C4-2B (cell line): ENCODE measurements around the gene SIDT1.

ENCODE experiments used
- H3K27ac ChIP-seq: fragments of 450-650 bp; 2 replicates; pipeline ENCODE4 v1.5.1; 2017
- ZFX ChIP-seq: fragments of 450-650 bp; IDR thresholded peaks from 2 replicates; pipeline ENCODE4 v1.6.1; 2017
- TF ChIP-seq, protein P1 (sequence below): fragments of 450-650 bp; conservative IDR thresholded peaks from 2 replicates; pipeline ENCODE4 v1.5.1; 2017; ENCODE audit warnings: mild to moderate bottlenecking

Gene SIDT1

DNA sequence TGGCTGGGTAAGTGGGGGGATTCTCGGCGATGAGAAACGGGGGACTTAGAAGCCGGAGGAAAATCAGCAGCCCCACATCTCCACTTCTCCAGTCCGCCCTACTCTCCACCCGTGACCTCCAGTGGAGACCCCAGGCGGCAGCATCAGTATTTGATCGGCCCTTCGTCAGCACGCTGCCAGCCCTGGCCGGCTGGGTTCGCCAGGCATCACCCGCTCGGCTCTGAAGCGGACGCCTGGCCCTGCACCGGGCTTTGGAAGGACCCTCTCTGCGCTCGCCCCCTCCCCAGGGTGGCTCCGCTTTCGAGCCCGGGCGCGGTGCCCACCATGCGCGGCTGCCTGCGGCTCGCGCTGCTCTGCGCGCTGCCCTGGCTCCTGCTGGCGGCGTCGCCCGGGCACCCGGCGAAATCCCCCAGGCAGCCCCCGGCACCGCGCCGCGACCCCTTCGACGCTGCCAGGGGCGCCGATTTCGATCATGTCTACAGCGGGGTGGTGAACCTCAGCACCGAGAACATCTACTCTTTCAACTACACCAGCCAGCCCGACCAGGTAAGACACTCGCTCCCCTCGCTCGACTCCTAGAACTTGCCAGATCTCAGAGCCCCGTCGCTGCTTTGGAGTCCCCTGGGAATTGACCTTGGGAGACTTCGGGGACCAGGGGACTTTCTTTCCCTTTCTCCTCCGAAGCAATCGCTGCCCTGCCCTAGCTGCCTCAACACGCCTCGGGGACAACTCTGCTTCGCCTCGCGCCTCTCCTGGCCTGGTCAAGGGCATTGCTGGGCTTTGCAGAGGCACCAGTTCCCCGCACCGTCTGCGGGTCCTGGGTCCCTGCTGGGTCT, 561 bp downstream of the SIDT1 start:
- H3K27ac ChIP-seq: peak overlapping the region; percentile 26; the same call in 1 of the 2 replicates

DNA sequence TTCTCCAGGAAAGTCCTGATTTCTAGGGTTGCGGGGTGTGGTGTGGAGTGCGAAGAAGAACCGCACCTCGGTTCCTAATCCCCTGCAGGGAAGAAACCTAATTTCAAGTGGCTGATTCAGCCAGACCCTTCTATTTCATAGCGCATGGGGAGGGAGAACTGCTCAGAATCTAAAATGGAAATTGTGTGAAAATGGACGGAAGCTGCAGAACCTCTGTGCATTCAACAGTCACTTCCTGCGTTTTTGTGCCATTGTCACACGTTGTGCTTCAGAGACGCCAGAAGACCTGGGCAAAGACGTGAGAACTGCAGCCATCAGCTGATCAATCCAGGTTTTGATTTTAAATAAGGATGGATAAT, 1.2 kb downstream of the SIDT1 start:
- TF ChIP-seq, protein P1, sequence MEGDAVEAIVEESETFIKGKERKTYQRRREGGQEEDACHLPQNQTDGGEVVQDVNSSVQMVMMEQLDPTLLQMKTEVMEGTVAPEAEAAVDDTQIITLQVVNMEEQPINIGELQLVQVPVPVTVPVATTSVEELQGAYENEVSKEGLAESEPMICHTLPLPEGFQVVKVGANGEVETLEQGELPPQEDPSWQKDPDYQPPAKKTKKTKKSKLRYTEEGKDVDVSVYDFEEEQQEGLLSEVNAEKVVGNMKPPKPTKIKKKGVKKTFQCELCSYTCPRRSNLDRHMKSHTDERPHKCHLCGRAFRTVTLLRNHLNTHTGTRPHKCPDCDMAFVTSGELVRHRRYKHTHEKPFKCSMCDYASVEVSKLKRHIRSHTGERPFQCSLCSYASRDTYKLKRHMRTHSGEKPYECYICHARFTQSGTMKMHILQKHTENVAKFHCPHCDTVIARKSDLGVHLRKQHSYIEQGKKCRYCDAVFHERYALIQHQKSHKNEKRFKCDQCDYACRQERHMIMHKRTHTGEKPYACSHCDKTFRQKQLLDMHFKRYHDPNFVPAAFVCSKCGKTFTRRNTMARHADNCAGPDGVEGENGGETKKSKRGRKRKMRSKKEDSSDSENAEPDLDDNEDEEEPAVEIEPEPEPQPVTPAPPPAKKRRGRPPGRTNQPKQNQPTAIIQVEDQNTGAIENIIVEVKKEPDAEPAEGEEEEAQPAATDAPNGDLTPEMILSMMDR: no peak
- no peak for TF ChIP-seq ZFX
- H3K27ac ChIP-seq: no peak overlapping the region; the same call in 1 of the 2 replicates

More for the DNA sequence above, 561 bp downstream of the SIDT1 start:
- TF ChIP-seq, protein P1: peak; percentile 20
- no peak for TF ChIP-seq ZFX

- H3K27ac ChIP-seq: no peak overlapping the region
- TF ChIP-seq, protein P1: no peak
- no peak for TF ChIP-seq ZFX
These were observed 2.0 kb downstream of the SIDT1 start for GRCh38 chr3:113534365-113534764.

DNA sequence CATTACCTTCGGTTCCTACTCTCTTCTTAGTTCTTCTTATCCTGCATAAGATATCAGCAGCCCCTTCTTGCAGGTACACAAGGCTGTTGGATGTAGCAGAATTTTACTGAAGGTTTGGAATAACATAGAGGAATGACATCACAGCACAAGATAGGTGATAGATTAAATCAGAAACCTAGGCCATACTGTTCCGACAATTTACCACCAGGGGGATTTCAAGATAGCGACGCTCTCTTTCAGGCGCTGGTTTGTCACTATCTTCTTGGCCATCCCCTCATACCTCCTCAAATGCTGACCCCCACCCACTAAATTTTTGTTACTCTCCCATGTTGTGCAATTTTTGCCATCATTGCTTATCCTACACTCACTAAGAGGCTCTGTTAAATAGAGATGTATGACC, 3.5 kb downstream of the SIDT1 start:
- peak overlapping the region; percentile 71; the same call in 1 of the 2 replicates for H3K27ac ChIP-seq
- TF ChIP-seq, protein P1: peak; percentile 35
- TF ChIP-seq ZFX: no peak

- peak overlapping the region; percentile 71; the same call in 1 of the 2 replicates for H3K27ac ChIP-seq
- TF ChIP-seq, protein P1: no peak
- TF ChIP-seq ZFX: no peak
These were observed 4.3 kb downstream of the SIDT1 start for GRCh38 chr3:113536627-113537101.

DNA sequence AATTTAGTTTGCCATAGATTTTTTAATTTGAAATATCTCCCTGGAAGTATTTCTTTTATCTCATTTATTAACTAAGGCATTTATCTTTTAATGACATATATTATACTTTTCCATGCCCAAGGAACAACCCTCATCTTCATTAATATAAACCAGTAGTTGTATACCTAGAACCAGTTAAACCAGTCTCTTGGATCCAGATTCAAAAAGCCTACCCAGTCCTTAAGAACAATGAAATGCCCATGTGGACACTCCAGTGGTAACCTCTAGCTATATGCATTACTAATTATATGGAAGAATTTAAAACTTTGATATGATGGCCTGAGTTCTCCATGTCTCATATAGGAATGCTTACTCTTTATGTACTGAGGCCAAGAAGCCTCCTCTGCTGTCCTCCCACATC, 4.8 kb downstream of the SIDT1 start:
- TF ChIP-seq, protein P1: no peak
- no peak for TF ChIP-seq ZFX
- H3K27ac ChIP-seq: peak overlapping the region; percentile 93

DNA sequence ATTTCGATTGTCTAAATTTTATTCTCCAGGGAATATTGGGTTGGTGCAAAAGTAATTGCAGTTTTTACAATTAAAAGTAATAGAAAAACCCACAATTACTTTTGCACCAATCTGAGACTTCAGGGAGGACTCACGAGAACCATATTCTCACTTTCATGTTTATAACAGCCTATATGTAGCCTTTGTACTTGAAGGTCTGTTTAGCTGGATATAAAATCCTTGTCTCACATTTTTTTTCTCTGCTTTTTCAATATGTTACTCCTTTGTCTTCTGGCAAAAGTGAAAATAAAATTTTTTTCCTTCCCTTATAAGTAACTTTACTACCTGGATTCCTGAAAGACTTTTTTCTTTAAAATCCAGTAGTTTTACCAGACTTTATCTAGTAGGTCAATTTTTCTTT, 9.2 kb downstream of the SIDT1 start:
- no peak overlapping the region for H3K27ac ChIP-seq
- TF ChIP-seq, protein P1: no peak
- TF ChIP-seq ZFX: no peak
